Lung microvascular endothelial cell (primary cell): ENCODE data around the gene KIAA2012. TPM values are rescaled to one million over a fixed set of nuclear protein-coding genes. Genes with fewer than 3 reads are reported as not detected.
A peak's percentile ranks its signal among the peaks of the same experiment; 100 is the strongest.

ENCODE experiments used
- DNase-seq, 2 donors: peaks; one replicate each; pipeline versions ENCODE4 v3.0.0 to v3.0.0-alpha.2; 2010; ENCODE audit warnings: low read depth in 2 of 2
- total RNA-seq: library from RNA; depleted of rRNA; stranded (reverse); fragments of >200 nt; gene quantifications from 2 replicates; pipeline ENCODE4 v1.2.1, GENCODE V29; 2014

The KIAA2012 gene
- total RNA-seq, 1 donor from 2014 or later: not detected

DNA sequence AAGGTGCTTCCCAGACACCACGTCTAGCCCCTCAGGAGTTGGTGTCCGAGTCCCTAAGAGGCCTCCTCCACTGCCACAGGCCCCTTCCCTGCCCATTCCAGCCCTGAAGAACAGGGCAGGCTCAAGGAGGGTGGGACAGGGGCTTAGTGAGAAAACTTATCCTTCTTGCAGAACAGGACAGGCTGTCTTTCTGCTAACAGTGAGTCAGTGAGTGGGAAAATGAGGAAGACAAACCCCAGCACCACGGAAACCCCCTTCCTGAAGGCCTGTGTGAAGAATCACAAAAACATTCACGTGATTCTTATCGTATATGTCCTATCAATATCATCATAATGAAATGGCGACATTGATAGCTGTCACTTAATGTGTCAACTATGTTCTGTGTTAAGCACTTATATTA is 29.6 kb upstream of the KIAA2012 start:
- DNase-seq: no peak

DNA sequence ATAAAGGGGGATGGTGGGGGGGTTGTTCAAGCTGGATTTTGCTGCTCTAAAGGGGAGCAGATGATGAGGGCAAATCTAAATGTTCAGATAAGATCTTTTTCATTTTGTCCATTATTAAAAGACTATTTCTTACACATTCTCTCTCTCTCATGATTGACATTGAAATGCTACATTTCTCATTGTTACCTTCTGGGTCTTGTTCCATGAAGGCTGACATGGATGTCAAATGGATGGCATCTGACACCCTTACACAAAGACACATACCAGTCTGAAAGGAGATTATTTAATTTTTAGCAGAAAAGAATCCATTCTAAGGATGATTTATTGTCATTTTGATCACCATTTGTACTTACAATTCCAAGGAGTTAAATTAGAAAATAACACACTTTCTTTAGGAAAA is 28.3 kb upstream of the KIAA2012 start:
- no peak for DNase-seq

DNA sequence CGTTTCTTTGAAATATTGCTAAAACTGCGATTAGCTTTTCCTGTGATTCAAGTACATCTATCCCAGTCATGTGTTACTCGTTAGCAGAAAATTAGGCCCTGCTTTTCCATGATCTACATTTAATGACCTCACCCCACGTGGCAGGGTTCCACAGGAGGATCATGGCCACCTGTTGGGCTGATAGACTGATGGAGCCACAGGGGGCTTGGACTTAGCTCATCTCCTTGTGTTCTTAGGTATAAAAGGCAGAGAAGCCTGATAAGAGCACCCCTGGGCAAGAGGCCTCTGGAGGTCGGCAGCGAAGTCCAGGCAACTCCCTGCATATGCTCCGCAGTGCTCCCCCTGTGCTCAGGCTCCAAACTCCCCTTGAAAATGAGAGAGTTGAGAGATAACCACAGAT is 26.5 kb upstream of the KIAA2012 start:
- DNase-seq: no peak

DNA sequence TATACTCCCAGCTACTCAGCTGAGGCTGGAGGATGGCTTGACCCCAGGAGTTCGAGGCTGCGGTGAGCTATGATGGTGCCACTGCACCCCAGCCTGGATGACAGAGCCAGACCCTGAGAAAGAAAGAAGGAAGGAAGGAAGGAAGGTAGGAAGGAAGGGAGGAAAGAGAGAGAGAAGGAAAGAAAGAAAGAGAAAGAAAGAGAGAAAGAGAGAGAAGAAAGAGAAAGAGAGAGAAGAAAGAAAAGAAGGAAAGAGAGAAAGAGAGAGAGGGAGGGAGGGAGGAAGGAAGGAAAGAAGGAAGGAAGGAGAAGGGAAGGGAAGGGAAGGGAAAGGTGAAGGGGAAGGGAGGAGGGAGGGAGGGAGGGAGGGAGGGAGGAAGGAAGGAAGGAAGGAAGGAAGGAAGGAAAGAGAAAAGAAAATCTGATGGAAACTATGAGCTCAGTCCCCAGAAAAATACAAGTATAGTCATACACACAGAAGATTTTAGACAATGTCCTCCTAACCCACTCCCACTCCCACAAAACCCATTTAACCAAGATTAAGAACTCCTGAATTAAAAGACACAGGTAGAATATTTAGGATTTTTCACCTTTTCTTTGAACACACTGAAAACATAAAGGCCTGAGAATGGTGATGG is 23.8 kb upstream of the KIAA2012 start:
- DNase-seq: no peak

DNA sequence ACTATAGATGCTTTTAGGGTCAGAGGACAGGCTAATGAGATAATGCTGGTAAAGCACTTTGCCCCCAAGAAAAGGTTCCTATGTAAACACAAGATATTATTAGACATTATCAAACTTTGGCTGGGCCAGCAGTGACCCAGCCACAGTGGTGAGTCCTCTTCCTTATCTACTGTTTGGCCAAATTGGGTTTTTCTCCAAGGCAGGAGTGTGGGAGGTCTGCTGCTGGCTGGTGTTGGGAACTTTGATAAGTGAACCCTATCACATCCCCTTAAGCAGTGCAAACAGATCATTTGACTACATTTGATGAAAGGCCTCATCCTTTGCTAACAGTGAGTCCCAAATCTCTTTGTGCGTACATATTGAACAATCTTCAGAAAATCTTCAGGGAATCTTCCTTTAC is 23.2 kb upstream of the KIAA2012 start:
- DNase-seq: no peak

DNA sequence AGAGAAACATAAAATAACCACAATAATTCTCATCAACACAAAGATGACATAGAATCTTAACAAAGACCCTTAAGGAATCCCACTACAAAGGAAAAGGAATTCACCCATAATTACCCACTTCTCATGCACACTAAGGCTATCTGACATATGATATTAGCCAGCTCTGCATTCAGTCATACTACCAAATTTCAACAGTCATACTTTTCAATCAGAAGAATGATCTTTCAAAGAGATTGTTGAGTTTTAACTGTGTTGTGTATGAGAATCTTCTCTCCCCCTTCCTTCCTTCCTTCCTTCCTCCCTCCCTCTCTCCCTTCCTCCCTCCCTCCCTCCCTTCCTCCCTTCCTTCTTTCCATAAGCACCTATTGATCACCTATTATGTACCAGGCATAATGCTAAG is 22.4 kb upstream of the KIAA2012 start:
- DNase-seq: no peak

DNA sequence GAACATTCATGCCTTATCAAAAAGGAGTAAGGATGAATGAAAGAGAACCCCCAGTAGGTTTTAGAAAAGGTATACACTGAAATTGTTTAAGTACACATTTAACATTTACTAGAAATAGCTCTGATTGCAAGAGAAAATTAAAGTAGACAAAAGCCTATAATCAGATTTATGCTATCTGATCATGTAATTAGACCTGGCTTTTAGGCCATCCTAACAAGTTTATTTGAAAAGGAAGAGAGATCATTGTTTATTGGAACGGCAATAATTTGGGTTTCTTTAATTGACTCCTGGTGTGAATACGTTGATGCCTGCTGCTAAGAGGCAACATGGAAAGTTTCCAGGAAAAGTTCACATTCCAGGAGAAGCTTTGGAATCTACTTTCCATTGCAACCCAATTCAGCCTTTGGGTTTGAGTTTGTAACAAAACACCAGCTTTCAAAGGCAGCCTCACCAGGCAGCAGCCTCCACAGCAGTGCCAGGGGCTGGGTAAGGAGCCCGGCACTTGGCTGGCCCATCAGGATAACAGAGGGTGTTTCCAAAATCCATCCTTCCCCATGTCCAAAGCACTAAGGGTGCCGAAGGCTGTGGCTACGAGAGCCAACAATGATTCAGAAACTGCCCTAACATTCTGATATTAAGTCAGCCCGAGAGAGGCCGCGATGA is 21.4 kb upstream of the KIAA2012 start:
- DNase-seq: peak in 1 of 2 donors; percentile 22

DNA sequence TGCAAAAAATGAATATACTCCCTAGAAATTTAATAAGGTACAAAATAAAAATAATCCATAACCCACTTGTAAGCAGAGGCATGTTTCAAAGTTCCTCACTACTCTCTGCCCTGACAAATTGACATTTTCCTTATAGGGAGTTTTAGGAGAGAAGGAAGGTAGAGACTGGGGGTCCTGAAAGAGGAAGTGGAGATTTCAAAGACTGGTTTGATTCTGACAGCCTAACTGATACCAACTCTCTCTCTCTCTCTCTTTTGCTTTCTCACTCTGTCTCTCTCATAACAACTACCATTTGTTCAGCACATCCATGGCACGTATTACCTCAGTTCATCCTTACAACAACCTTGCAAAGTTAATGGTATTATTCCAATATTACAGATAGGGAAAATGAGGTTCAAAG is 20.8 kb upstream of the KIAA2012 start:
- DNase-seq: no peak

DNA sequence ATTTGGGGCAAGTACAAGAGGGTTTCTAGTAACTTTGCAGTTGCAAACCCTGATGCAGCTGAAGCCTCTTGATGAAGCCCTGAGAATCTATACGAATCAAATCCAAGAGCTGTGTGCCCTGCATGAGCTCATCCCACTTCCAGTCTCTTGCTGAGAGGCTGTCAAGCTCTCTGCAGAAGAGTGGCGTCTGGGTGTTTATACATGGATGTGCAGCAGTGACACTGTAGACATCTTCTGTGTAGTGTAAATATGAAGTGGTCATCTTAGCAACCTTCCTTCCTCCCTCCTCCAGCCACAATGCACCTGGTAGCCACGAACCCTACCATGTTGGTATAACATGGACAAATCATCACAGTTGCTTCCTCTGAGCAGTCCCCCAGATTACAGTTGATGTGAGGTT is 18.4 kb upstream of the KIAA2012 start:
- no peak for DNase-seq

DNA sequence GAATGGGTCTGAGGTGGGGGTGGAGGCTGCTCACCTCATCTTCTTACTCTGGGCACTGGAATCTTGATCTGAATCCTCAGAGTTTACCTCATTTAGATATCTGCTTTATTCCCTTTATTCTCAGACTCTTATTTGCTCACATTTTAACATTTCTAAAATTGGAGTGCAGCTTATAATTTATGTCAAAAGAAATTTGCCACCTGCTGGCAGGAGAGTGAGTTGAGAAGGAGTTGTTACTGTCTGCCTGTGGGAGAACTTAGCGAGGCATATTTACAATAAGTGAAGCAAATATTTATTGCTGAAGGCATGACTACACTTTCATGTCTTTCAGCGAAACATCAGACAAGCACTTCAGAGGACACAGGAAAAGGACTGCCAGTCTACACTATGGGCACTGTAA is 16.4 kb upstream of the KIAA2012 start:
- peak in 1 of 2 donors; percentile 16 for DNase-seq

DNA sequence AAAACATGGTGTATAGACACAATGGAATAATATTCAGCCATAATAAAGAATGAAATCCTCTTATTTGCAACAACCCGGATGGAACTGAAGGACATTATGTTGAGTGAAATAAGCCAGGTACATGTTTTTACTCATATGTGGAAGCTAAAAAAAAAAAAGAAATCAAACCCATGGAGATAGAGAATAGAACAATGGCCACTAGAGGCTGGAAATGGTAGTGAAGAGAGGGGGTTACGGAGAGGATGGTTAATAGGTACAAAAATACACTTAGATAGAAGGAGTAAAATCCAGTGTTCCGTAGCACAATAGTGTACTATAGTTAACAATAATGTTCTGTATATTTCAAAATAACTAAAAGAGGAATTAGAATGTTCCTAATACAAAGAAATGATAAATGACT is 12.8 kb upstream of the KIAA2012 start:
- DNase-seq: no peak

DNA sequence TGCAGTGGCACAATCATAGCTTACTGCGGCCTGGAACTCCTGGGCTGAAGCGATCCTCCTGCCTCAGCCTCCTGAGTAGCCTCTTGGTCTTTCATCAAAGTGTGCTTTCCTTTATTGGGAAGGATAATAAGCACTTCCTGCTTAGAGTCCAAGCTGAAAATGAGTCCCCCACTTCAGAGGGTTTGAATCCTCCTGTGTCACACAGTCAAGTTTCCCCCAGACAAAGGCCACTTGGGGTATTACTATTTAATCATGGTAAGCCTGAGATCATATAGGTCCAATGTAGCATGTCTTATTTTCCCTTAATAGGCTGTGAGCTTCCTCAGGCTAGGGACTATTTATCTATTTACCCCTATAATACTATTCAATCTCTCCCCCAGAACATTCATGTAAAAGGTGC is 11.4 kb upstream of the KIAA2012 start:
- DNase-seq: no peak

DNA sequence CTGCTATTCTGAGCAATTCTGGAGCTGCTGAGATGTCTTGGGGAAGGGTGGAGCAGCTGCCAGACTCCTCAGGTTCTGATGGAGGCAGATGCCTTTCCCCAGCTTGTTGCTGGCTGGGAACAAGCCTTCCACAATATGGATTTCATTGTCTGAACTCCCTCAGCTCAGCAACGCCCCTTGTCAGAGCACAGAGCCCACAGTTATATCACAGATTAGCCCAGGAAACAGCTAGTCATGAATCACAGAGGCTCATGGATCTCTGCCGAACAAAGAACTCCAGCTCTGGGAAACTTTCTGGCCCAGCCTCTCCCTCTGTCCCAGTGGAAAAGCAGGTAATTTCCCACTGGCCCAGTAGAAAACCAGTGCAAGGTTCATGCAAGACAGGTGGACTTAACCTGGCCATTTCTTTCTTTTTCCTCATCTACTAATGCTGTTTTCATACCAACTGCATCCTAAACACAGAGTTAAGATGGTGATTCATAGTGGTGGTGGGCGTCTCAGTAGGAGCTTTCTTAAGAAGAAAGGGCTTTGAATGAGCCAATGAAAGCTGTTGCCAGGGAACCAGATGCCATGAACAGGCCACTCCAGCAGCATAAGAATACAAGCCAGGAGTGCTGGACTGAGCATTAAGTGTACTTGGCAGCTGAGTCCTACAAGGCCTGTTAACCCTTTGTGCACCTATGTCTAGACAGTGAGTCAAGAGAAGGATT is 8.7 kb upstream of the KIAA2012 start:
- DNase-seq: peak in 1 of 2 donors; percentile 14

DNA sequence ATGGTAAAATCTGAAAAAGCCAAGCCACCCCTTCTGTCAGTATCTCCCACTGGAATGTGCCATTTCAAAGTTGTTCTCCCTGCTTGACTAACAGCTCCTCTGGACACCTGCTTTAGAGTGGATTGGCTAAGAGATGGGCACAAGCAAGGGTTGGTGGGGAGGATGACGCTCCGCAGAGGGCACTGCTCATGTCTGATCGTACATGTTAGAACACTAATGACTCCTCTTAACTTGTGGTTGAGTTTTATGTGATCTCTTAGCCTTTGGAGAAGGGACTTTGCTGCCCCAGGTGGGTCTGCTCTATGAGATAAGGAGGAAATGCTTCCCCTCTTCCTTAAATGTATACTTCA is 8.2 kb upstream of the KIAA2012 start:
- DNase-seq: no peak

DNA sequence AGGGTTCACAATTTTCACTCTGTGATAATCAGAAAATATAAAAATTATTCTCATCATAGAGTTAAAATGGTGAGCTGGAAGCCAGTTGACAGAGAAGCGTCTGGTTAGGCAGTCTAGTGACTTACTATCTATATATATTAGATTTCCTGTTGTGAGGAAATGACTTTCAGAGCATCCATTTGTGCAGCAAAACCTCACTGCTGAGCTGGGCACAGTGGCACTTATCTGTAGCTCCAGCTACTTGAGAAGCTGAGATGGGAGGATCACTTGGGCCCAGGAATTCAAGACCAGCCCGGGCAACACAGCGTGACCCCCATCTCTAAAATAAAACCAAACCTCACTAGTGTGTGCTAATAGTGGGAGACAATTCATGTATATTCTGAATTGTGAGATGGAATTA is 7.2 kb upstream of the KIAA2012 start:
- DNase-seq: no peak

DNA sequence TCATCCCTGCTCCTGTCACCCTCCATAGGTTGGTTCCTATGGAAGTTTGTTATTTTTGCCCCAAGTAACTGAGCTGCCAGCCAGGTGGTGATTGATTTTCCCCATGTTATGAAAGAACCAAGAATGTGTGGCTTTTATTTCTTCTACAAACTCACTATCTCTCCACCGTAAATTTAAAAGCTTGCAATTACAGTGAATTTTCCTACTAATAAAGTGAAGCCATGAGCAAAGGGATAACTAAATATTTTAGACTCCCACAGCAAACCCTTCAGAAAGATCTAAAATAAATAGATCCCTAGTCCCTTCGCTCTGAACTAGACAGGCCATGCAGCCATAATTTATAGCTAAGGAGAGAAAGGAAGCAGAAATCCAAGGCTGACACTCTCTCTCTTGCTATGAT is 6.2 kb upstream of the KIAA2012 start:
- DNase-seq: no peak

DNA sequence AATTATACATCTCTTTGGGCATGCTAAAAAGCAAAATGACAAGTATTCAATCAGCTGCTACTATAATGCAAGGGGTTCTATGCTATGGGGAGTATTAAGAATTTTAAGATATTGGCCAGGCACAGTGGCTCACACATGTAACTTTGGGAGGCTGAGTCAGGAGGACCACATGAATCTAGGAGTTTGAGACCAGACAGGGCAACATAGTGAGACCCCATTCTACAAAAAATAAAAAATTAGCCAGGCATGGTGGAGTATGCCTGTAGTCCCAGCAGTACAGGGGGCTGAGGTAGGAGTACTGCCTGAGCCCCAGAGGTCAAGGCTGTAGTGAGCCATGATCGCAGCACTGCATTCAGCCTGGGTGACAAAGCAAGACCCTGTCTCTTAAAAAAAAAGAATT is 5.5 kb upstream of the KIAA2012 start:
- no peak for DNase-seq

DNA sequence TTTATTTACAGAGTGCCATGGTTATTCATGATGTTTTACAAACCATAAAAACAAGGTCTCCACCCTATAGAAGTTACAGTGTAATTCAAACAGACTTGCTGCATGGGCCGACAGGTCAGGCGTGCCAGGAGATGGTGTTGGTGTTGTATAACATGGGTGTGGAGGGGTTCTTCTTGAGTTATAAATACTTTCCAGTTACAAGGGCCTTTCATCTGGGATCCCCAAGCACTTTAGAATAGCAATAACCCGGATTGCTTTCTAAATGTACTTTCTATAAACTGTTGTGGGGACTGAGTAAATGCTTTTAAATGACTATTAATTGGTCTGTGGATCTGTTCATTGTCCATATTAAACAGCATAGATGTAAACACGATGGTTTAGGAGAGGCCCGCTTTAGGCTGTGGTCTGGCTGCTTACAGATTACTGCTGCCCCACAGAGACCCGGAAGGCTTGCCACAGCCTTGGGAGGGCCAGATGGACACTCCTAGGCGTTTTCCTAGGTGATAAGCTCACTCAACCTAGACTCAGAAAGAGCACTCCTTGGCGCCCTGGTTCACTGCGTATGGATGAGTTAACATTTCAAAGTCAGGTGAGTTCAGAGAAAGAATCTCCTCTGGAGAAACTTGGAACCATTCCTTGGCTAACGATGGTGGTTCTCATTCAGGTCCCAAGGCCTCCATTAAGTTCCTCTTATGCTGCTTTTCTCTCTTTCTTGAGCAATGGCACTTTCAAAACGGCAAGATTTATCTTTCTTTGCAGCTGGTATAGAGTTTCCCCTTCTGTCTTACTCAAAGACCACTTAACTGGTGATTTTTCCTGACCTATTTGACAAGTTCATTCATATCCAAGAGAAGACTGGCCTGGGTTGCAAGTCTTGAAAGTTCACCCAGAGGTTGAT is 3.6 kb upstream of the KIAA2012 start:
- DNase-seq: no peak

DNA sequence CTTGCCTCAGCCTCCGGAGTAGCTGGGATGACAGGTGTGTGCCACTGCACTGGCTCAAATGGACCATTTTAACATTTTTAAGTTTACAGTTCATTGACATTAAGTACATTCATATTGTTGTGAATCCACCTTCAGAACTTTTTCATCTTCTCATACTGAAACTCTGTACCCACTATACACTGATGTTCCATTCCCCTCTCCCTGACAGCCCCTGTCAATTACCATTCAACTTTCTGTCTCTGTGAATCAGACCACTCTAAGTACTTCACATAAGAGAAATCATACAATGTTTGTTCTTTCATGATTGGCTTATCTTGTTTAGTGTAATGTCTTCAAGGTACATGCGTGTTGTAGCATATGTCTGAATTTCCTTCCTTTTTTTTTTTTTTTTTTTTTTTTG is 1.9 kb upstream of the KIAA2012 start:
- no peak for DNase-seq

DNA sequence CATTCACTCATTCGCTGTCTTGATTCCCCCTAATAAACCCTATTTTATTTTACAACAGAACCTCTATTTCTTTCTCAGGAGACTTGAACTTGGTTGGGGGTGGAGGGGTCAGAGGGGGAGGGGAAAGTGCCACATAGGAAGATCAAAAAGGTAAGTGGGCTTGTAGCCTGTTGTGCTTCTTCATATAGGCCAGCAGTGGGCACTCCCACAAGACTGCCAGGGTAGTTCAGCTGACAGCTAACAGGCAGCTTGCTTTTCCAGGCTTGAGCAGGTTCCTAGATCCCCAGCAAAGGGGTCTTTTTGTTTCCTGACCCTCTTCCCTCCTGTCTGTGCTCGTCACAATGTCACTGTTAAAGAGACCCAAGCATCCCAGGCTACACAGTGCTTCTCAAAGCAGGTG is 829 bp upstream of the KIAA2012 start:
- no peak for DNase-seq

DNA sequence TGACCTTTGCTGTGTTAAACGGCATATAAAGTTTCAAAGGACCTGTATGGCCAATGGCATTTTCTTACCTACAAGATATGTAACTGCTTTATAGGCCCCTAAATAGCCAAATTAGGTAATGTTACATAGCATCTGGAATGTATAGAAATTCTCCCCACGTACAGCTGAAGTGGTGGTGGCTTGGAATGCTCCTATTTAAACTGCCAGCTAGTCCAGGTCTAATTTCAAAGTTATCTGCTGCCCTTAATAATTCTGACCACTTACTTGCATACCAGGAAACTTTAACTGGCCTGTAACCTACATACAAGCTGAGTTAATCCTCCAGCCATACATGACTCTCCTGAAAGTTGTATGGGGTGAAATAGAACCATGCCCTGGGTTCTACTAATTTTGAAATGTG is 1.3 kb downstream of the KIAA2012 start:
- no peak for DNase-seq

DNA sequence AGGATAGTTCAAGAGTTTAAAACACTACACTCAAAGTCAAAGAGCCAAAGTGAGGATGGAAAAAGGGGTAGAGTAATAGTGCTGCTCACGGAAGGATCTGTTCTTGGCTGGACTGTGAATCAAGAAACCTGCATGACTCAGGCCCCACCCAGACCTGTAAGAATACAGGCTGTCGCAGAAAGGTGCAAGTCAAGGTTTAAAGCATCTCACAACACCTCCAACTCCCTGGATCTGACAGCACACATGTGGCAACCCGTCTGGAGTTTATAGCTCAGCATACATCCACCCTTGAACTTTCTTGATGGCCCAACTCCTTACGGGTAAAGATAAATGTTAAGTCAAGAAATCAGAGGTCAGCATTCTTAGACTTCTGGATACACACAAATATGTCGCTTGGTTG is 6.3 kb downstream of the KIAA2012 start:
- DNase-seq: no peak
